ENCODE measurements around the gene TM7SF2. TPM values are rescaled to one million over a fixed set of nuclear protein-coding genes. Genes with fewer than 3 reads are reported as not detected.
A peak's percentile ranks its signal among the peaks of the same experiment; 100 is the strongest.

Gene TM7SF2
- total and polyA plus RNA-seq, 2 of the 13 experiments (the other 11 are each of a cell fraction or from before 2014, with no cell fraction given) = 56.0 to 66.9 TPM

DNA sequence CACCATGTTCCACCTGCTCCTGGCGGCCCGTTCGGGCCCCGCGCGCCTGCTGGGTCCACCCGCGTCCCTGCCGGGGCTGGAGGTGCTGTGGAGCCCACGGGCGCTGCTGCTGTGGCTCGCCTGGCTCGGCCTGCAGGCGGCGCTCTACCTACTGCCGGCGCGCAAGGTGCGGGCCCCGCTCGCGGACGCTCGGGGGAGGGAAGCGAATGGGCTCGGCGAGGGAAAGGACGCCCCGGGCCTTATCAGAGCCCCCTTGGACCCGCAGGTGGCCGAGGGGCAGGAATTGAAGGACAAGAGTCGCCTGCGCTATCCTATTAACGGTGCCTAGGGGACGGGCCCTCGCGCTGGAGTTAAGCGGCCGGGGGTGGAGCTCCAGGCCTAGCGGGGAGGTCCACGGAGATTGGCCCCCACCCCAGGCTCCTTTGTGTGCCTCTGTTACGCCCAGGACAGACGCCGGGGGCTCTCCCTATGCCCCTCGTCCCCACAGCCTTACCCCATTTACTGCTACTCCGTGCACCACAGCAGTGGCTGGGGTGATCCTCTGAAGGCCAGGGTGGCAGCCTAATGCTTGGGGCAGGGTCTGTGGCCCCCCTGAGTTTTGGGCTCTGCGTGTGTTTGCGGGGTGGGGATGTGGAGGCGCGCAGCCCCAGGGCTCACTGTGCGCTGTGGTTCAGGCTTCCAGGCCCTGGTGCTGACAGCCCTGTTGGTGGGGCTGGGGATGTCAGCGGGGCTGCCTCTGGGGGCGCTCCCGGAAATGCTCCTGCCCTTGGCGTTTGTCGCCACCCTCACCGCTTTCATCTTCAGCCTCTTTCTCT is 1.1 kb downstream of the TM7SF2 start (continued):
- TF ChIP-seq ASH2L (IDR thresholded peaks at IDR 0.05; ENCODE audit: insufficient read length, low read depth, low read length) = no peak
- TF ChIP-seq ZNF552 (CRISPR knock-in tag; IDR thresholded peaks at IDR 0.05; ENCODE audit: borderline replicate concordance) = no peak; the same call in 1 of the 2 replicates
- TF ChIP-seq ZSCAN12 (CRISPR knock-in tag; IDR thresholded peaks at IDR 0.05) = no peak
- TF ChIP-seq, protein P1, sequence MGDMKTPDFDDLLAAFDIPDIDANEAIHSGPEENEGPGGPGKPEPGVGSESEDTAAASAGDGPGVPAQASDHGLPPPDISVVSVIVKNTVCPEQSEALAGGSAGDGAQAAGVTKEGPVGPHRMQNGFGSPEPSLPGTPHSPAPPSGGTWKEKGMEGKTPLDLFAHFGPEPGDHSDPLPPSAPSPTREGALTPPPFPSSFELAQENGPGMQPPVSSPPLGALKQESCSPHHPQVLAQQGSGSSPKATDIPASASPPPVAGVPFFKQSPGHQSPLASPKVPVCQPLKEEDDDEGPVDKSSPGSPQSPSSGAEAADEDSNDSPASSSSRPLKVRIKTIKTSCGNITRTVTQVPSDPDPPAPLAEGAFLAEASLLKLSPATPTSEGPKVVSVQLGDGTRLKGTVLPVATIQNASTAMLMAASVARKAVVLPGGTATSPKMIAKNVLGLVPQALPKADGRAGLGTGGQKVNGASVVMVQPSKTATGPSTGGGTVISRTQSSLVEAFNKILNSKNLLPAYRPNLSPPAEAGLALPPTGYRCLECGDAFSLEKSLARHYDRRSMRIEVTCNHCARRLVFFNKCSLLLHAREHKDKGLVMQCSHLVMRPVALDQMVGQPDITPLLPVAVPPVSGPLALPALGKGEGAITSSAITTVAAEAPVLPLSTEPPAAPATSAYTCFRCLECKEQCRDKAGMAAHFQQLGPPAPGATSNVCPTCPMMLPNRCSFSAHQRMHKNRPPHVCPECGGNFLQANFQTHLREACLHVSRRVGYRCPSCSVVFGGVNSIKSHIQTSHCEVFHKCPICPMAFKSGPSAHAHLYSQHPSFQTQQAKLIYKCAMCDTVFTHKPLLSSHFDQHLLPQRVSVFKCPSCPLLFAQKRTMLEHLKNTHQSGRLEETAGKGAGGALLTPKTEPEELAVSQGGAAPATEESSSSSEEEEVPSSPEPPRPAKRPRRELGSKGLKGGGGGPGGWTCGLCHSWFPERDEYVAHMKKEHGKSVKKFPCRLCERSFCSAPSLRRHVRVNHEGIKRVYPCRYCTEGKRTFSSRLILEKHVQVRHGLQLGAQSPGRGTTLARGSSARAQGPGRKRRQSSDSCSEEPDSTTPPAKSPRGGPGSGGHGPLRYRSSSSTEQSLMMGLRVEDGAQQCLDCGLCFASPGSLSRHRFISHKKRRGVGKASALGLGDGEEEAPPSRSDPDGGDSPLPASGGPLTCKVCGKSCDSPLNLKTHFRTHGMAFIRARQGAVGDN (CRISPR knock-in tag; IDR thresholded peaks at IDR 0.05) = peak; percentile 70; the same call in 1 of the 2 replicates
- TF ChIP-seq, protein P2, sequence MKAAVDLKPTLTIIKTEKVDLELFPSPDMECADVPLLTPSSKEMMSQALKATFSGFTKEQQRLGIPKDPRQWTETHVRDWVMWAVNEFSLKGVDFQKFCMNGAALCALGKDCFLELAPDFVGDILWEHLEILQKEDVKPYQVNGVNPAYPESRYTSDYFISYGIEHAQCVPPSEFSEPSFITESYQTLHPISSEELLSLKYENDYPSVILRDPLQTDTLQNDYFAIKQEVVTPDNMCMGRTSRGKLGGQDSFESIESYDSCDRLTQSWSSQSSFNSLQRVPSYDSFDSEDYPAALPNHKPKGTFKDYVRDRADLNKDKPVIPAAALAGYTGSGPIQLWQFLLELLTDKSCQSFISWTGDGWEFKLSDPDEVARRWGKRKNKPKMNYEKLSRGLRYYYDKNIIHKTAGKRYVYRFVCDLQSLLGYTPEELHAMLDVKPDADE (CRISPR knock-in tag; IDR thresholded peaks at IDR 0.05) = no peak
- no peak for TF ChIP-seq STAT5B (CRISPR knock-in tag; IDR thresholded peaks at IDR 0.05)
- 0 out of 2 replicates have a peak, but pooled peaks have one; percentile 14 for TF ChIP-seq BCL6 (CRISPR knock-in tag; IDR thresholded peaks at IDR 0.05)
- TF ChIP-seq, protein P3, sequence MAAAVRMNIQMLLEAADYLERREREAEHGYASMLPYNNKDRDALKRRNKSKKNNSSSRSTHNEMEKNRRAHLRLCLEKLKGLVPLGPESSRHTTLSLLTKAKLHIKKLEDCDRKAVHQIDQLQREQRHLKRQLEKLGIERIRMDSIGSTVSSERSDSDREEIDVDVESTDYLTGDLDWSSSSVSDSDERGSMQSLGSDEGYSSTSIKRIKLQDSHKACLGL (CRISPR knock-in tag; IDR thresholded peaks at IDR 0.05) = peak; percentile 41; the same call in 1 of the 2 replicates
- no peak for TF ChIP-seq ZNF17 (CRISPR knock-in tag; IDR thresholded peaks at IDR 0.05)
- no peak for TF ChIP-seq ZNF644 (CRISPR knock-in tag; IDR thresholded peaks at IDR 0.05; ENCODE audit: low read depth)
- TF ChIP-seq ZNF180 (CRISPR knock-in tag; IDR thresholded peaks at IDR 0.05; ENCODE audit: borderline replicate concordance, low read depth) = no peak
- no peak for TF ChIP-seq SRF (IDR thresholded peaks at IDR 0.05; ENCODE audit: low read depth, low read length)
- TF ChIP-seq ZNF879 (CRISPR knock-in tag; IDR thresholded peaks at IDR 0.05) = no peak
- TF ChIP-seq KMT2A (CRISPR knock-in tag; IDR thresholded peaks at IDR 0.05) = no peak; the same call in 1 of the 2 replicates
- no peak for TF ChIP-seq EHMT2 (IDR thresholded peaks at IDR 0.05; ENCODE audit: borderline replicate concordance, low read depth, low read length)
- TF ChIP-seq ZNF317 (CRISPR knock-in tag; IDR thresholded peaks at IDR 0.05) = no peak
- peak; percentile 46; the same call in 1 of the 2 replicates for TF ChIP-seq ZNF614 (CRISPR knock-in tag; IDR thresholded peaks at IDR 0.05; ENCODE audit: borderline replicate concordance)
- TF ChIP-seq GABPA (IDR thresholded peaks at IDR 0.05; ENCODE audit: low read depth, low read length) = no peak
- TF ChIP-seq GABPA (CRISPR knock-in tag; IDR thresholded peaks at IDR 0.05; ENCODE audit: low read depth) = peak; percentile 68
- no peak for TF ChIP-seq ZSCAN31 (CRISPR knock-in tag; IDR thresholded peaks at IDR 0.05; ENCODE audit: low read depth)

Data from HepG2 (cell line).